ENCODE measurements around the gene GLDN.

GLDN gene

GRCh38 chr15:51332206-51333147 is 9.0 kb upstream of the GLDN start:
- DNase-seq (ENCODE audit: insufficient read length, low spot score) = no peak
- FAIRE-seq = no peak
- no peak for TF ChIP-seq POLR2A (IDR thresholded peaks at IDR 0.05; ENCODE audit: low read depth, low read length)

GRCh38 chr15:51333571-51333970 is 7.9 kb upstream of the GLDN start:
- no peak for TF ChIP-seq POLR2A (IDR thresholded peaks at IDR 0.05; ENCODE audit: low read depth, low read length)
- no peak for DNase-seq (ENCODE audit: insufficient read length, low spot score)
- FAIRE-seq = no peak

GRCh38 chr15:51334011-51334451 is 7.4 kb upstream of the GLDN start:
- FAIRE-seq (no peak), DNase-seq (ENCODE audit: insufficient read length, low spot score) (no peak)
- no peak for TF ChIP-seq POLR2A (IDR thresholded peaks at IDR 0.05; ENCODE audit: low read depth, low read length)

- FAIRE-seq (no peak), DNase-seq (ENCODE audit: insufficient read length, low spot score) (no peak)
- no peak for TF ChIP-seq POLR2A (IDR thresholded peaks at IDR 0.05; ENCODE audit: low read depth, low read length)
Measured at GRCh38 chr15:51335087-51335486, 6.4 kb upstream of the GLDN start.

- FAIRE-seq (no peak), DNase-seq (ENCODE audit: insufficient read length, low spot score) (no peak)
- no peak for TF ChIP-seq POLR2A (IDR thresholded peaks at IDR 0.05; ENCODE audit: low read depth, low read length)
Measured at GRCh38 chr15:51335538-51336410, 5.7 kb upstream of the GLDN start.

GRCh38 chr15:51338496-51338895 is 3.0 kb upstream of the GLDN start, which contains the start of gene CYP19A1:
CYP19A1 (minus strand) TSS chr15:51338596; CDS start chr15:51242912, 95,684 bp downstream.
- DNase-seq (ENCODE audit: insufficient read length, low spot score) (no peak), FAIRE-seq (no peak)
- TF ChIP-seq POLR2A (IDR thresholded peaks at IDR 0.05; ENCODE audit: low read depth, low read length) = no peak

GRCh38 chr15:51342227-51342999 is 958 bp downstream of the GLDN start:
- DNase-seq (ENCODE audit: insufficient read length, low spot score) = no peak

GRCh38 chr15:51343466-51343865 is 2.0 kb downstream of the GLDN start:
- no peak for FAIRE-seq
- DNase-seq (ENCODE audit: insufficient read length, low spot score) = no peak
- TF ChIP-seq POLR2A (IDR thresholded peaks at IDR 0.05; ENCODE audit: low read depth, low read length) = no peak

More at GRCh38 chr15:51342227-51342999, 958 bp downstream of the GLDN start:
- FAIRE-seq = no peak
- TF ChIP-seq POLR2A (IDR thresholded peaks at IDR 0.05; ENCODE audit: low read depth, low read length) = no peak

GRCh38 chr15:51346136-51346535 is 4.7 kb downstream of the GLDN start:
- DNase-seq (ENCODE audit: insufficient read length, low spot score) (no peak), FAIRE-seq (no peak)
- TF ChIP-seq POLR2A (IDR thresholded peaks at IDR 0.05; ENCODE audit: low read depth, low read length) = no peak

- DNase-seq (ENCODE audit: insufficient read length, low spot score) (no peak), FAIRE-seq (no peak)
- no peak for TF ChIP-seq POLR2A (IDR thresholded peaks at IDR 0.05; ENCODE audit: low read depth, low read length)
Measured at GRCh38 chr15:51348688-51349087, 7.2 kb downstream of the GLDN start.

- no peak for DNase-seq (ENCODE audit: insufficient read length, low spot score)
- no peak for TF ChIP-seq POLR2A (IDR thresholded peaks at IDR 0.05; ENCODE audit: low read depth, low read length)
- no peak for FAIRE-seq
Measured at GRCh38 chr15:51349156-51349844, 7.8 kb downstream of the GLDN start.

GRCh38 chr15:51350723-51351122 is 9.3 kb downstream of the GLDN start:
- DNase-seq (ENCODE audit: insufficient read length, low spot score) (no peak), FAIRE-seq (no peak)
- TF ChIP-seq POLR2A (IDR thresholded peaks at IDR 0.05; ENCODE audit: low read depth, low read length) = no peak

- no peak for FAIRE-seq
- TF ChIP-seq POLR2A (IDR thresholded peaks at IDR 0.05; ENCODE audit: low read depth, low read length) = no peak
- no peak for DNase-seq (ENCODE audit: insufficient read length, low spot score)
Measured at GRCh38 chr15:51353976-51354375, 12.5 kb downstream of the GLDN start.
